Fibroblast of skin of left quadriceps (primary cell): ENCODE measurements around the gene ATP6V0B.

Source experiments
- DNase-seq, 2 experiments: peaks; one replicate each; pipeline ENCODE4 v3.0.0-alpha.2; 2013; ENCODE audit warnings: low read depth in 2 of 2

The ATP6V0B gene

GRCh38 chr1:43946236-43947060 is 28.3 kb upstream of the ATP6V0B start, which contains the start of gene IPO13:
IPO13 (plus strand) TSS chr1:43946950; CDS start chr1:43947601, 651 bp downstream.
- DNase-seq, result peak; percentile 83 to 84

- no peak for DNase-seq
Observed at GRCh38 chr1:43947061-43947873, 27.5 kb upstream of the ATP6V0B start.

GRCh38 chr1:43947874-43948437 is 26.8 kb upstream of the ATP6V0B start:
- no peak for DNase-seq

GRCh38 chr1:43949678-43950077 is 25.1 kb upstream of the ATP6V0B start:
- DNase-seq, result no peak

- no peak for DNase-seq
Observed at GRCh38 chr1:43951021-43951985, 23.5 kb upstream of the ATP6V0B start.

- no peak for DNase-seq
Observed at GRCh38 chr1:43952731-43953346, 21.9 kb upstream of the ATP6V0B start.

- DNase-seq, result no peak
Observed at GRCh38 chr1:43953361-43953760, 21.4 kb upstream of the ATP6V0B start.

- DNase-seq, result no peak
Observed at GRCh38 chr1:43954036-43954435, 20.7 kb upstream of the ATP6V0B start.

GRCh38 chr1:43956234-43956633 is 18.5 kb upstream of the ATP6V0B start:
- DNase-seq, result no peak

GRCh38 chr1:43957407-43958040 is 17.2 kb upstream of the ATP6V0B start:
- no peak for DNase-seq

GRCh38 chr1:43958351-43959255 is 16.2 kb upstream of the ATP6V0B start:
- no peak for DNase-seq

GRCh38 chr1:43960798-43961197 is 14.0 kb upstream of the ATP6V0B start:
- DNase-seq, result no peak

GRCh38 chr1:43961692-43962091 is 13.1 kb upstream of the ATP6V0B start:
- no peak for DNase-seq

- DNase-seq, result no peak
Observed at GRCh38 chr1:43962324-43962723, 12.4 kb upstream of the ATP6V0B start.

GRCh38 chr1:43963006-43963405 is 11.8 kb upstream of the ATP6V0B start:
- no peak for DNase-seq

GRCh38 chr1:43963890-43964289 is 10.9 kb upstream of the ATP6V0B start:
- DNase-seq, result no peak

- DNase-seq, result no peak
Observed at GRCh38 chr1:43965316-43965715, 9.4 kb upstream of the ATP6V0B start.

- DNase-seq, result no peak
Observed at GRCh38 chr1:43968348-43968948, 6.3 kb upstream of the ATP6V0B start.

GRCh38 chr1:43969416-43969745 is 5.4 kb upstream of the ATP6V0B start:
- DNase-seq, result no peak
